Activated T-cell treated with anti-CD3 and anti-CD28 coated beads, Interleukin-2, amount 50 U/mL, for 4 hours (primary cell): ENCODE measurements around the gene MILR1. TPM values are rescaled to one million over a fixed set of nuclear protein-coding genes. Genes with fewer than 3 reads are reported as not detected.

Experiments used
- ATAC-seq, 2 donors: fragments of 200-7000 bp; cut with Tn5 transposase; one replicate each; pipeline ENCODE4 v1.10.0; 2021
- DNase-seq: peaks from one replicate; pipeline ENCODE4 v3.0.0-alpha.2; 2020
- H3K27me3 Mint-ChIP-seq: one replicate; pipeline ENCODE4 v1.8.0; 2021; ENCODE audit warnings: low read depth, mixed read lengths
- H3K36me3 Mint-ChIP-seq: one replicate; pipeline ENCODE4 v1.8.0; 2022; ENCODE audit warnings: mixed read lengths; ENCODE audit not compliant: insufficient read depth
- H3K4me1 Mint-ChIP-seq: one replicate; pipeline ENCODE4 v1.8.0; 2021; ENCODE audit warnings: low read depth, mixed read lengths
- H3K4me3 Mint-ChIP-seq: one replicate; pipeline ENCODE4 v1.8.0; 2021; ENCODE audit warnings: mild to moderate bottlenecking, moderate library complexity, mixed read lengths
- H3K9me3 Mint-ChIP-seq: one replicate; pipeline ENCODE4 v1.8.0; 2021; ENCODE audit warnings: mixed read lengths
- total RNA-seq, 3 donors: library from RNA; stranded (reverse); gene quantifications; one replicate each; pipeline ENCODE4 v1.2.1, GENCODE V29; 2021

Gene MILR1, protein sequence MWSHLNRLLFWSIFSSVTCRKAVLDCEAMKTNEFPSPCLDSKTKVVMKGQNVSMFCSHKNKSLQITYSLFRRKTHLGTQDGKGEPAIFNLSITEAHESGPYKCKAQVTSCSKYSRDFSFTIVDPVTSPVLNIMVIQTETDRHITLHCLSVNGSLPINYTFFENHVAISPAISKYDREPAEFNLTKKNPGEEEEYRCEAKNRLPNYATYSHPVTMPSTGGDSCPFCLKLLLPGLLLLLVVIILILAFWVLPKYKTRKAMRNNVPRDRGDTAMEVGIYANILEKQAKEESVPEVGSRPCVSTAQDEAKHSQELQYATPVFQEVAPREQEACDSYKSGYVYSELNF
- not detected for total RNA-seq

DNA sequence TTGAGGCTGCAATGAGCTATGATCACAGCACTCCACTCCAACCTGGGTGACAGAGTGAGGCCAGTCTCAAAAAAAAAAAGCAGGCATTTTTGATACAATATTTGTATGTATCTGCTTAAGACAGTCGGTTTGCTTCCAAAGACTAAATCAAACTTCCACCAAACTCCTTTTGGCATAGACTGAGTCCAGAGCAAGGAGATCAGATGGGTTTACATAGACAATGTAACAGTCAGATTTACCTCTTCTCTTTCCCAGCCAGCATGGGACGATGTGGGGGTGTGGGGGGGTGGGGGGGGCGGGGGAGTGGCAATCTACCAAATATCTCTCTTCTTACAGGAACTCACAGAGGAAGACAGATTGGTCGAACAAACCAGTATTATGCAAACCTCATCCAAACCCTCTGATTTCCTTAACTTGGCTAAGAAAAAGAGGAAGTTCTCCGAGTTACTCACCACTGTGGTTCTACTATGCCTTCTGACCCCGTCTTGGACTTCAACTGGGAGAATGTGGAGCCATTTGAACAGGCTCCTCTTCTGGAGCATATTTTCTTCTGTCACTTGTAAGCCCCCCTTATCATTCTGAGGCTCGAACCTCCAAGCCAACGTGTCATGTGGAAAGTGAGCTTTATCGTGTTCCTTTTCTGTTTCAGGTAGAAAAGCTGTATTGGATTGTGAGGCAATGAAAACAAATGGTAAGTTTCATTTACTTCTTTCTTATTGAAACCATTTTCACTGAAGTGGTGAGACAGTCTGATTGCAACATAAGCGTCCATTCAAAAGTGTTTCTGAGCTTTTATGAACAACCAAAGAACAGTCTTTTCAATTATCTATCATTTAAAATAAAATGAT is at the start of gene MILR1:
TSS of gene MILR1 (plus strand) at position 451 of the 848 bp plus-strand sequence. CDS start at position 505, 54 bp downstream.
- peaks cover 5% of the 10 kb centered on the region for H3K4me1 Mint-ChIP-seq
- no peak for ATAC-seq
- H3K27me3 Mint-ChIP-seq = no peaks in the 10 kb centered on the region
- no peak within 1 kb of the TSS for H3K4me3 Mint-ChIP-seq
- no peaks in the 10 kb centered on the region for H3K9me3 Mint-ChIP-seq
- no peak for DNase-seq
- no peaks in the 10 kb centered on the region for H3K36me3 Mint-ChIP-seq

DNA sequence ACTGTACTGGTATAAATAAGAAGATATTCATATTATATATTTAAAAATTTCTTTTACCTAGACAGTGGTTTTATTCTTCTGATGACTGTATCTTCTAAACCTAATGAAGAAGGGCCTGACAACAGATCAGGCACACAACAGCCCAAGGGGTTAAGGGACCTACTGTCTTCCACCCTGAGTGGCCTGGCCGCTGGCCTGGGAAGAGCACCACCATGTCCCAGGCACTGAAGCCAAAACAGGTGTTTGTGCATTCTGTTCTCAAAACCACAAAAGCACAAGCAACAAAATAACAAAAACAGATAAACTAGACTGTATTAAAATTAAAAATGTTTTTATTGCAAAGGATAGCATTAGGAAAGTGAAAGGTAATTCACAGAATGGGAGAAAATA is 49.2 kb upstream of the MILR1 start:
- Mint-ChIP-seq H3K4me1 (peaks cover 30% of the 10 kb centered on the region), H3K36me3 (no peaks in the 10 kb centered on the region), H3K4me3 (no peak overlapping the region), H3K9me3 (no peaks in the 10 kb centered on the region), H3K27me3 (no peaks in the 10 kb centered on the region)
- ATAC-seq (no peak), DNase-seq (no peak)

DNA sequence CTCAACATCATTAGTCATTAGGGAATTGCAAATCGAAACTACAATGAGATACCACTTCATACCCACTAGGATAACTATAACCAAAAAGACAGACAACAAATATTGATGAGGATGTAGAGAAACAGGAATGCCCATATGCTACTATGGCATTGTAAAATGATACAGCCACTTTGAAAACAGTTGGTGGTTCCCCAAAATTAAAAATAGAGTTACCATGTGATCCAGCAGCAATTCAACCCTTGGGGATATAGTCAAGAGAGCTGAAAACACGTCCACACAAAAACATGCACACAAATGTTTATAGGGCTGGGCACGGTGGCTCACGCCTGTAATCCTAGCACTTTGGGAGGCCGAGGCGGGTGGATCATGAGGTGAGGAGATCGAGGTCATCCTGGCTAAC is 48.3 kb upstream of the MILR1 start:
- no peaks in the 10 kb centered on the region for H3K36me3 Mint-ChIP-seq
- no peaks in the 10 kb centered on the region for H3K9me3 Mint-ChIP-seq
- DNase-seq (no peak), ATAC-seq (no peak)
- H3K4me1 Mint-ChIP-seq = peaks cover 27% of the 10 kb centered on the region
- no peak overlapping the region for H3K4me3 Mint-ChIP-seq
- no peaks in the 10 kb centered on the region for H3K27me3 Mint-ChIP-seq

DNA sequence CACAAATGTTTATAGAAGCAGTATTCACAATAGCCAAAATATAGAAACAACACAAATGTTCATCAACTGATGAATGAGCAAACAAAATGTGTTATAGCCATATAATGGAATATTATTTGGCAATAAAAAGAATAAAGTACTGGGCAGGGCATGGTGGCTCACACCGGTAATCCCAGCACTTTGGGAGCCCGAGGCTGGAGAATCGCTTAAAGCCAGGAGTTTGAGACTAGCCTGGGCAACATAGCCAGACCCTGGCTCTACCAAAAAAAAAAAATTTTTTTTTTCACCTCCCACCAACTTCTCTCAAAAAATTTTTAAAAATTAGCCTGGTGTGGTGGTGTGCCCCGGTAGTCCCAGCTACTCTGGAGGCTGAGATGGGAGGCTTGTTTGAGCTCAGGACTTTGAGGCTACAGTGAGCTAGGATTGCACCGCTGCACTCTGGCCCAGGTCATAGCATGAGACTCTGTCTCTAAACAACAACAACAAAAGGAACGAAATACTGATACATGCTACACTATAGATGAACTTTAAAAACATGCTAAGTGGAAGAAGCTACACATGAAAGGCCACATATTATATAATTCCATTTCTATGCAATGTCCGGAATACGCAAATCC is 47.6 kb upstream of the MILR1 start:
- Mint-ChIP-seq H3K4me1 (peaks cover 22% of the 10 kb centered on the region), H3K27me3 (no peaks in the 10 kb centered on the region), H3K4me3 (no peak overlapping the region), H3K9me3 (no peaks in the 10 kb centered on the region), H3K36me3 (no peaks in the 10 kb centered on the region)
- ATAC-seq (no peak), DNase-seq (no peak)

DNA sequence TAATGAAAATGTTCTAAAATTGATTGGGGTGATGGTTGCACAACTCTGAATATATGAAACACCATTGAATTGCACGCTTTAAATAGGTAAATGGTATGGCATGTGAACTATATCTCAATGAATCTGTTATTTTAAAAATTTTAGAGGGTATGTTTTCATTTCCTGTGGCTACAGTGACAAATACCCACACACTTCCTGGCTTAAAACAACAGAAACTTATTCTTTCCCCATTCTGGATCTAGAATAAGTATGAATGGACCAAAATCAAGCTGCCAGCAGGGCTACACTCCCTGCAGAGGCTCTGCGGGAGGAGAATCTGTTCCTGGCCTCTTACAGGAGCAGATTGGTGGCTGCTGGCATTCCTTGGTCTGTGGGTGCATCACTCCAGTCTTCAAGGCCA is 47.0 kb upstream of the MILR1 start:
- Mint-ChIP-seq H3K9me3 (no peaks in the 10 kb centered on the region), H3K36me3 (no peaks in the 10 kb centered on the region), H3K27me3 (no peaks in the 10 kb centered on the region), H3K4me1 (peaks cover 22% of the 10 kb centered on the region), H3K4me3 (no peak overlapping the region)
- DNase-seq = no peak
- ATAC-seq = no peak

DNA sequence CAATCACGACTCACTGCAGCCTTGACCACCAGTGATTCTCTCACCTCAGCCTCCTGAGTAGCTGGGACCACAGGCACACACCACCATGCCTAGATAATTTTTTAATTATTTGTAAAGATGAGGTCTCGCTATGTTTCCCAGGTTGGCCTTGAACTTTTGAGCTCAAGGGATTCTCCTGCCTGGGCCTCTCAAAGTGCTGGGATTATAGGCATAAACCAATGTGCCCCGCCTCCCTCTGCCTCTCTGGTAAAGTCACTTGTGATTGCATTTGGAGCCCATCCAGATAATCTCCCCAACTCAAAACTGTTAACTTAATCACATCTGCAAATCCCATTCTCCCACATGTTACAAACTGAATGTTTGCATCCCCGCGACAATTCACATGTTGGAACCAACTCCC is 46.4 kb upstream of the MILR1 start:
- H3K9me3 Mint-ChIP-seq = no peaks in the 10 kb centered on the region
- DNase-seq (no peak), ATAC-seq (no peak)
- H3K36me3 Mint-ChIP-seq = no peaks in the 10 kb centered on the region
- no peak overlapping the region for H3K4me3 Mint-ChIP-seq
- peaks cover 22% of the 10 kb centered on the region for H3K4me1 Mint-ChIP-seq
- no peaks in the 10 kb centered on the region for H3K27me3 Mint-ChIP-seq

DNA sequence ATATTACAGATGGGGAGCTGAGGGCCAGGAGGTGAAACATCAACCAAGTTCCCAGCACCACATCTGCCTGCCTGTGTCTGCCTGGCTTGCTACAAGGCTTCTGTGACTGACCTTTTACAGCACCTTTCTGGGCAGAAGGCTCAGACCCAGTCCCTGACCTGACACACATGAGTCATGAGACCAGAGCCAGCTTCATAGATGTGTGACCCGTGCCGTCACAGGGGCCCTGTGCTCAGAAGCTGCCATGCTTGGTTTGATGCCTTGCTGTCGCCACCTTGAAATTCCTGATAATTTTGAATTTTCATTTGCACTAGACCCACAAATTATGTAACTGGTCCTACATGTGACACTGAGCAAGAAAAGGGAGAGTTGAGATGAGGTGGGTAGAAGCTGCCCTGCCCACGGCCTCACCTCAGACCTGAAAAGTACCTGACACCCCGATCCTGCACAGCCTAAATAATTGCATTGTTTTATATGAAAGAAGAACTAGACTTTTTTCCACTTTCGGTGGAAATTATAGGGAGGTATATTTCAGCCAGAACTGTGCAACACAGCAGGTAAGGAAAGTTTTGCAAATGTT is 44.9 kb upstream of the MILR1 start:
- DNase-seq = no peak
- no peaks in the 10 kb centered on the region for H3K27me3 Mint-ChIP-seq
- H3K36me3 Mint-ChIP-seq = no peaks in the 10 kb centered on the region
- peaks cover 15% of the 10 kb centered on the region for H3K4me1 Mint-ChIP-seq
- H3K9me3 Mint-ChIP-seq = no peaks in the 10 kb centered on the region
- ATAC-seq = no peak
- H3K4me3 Mint-ChIP-seq = no peak overlapping the region

DNA sequence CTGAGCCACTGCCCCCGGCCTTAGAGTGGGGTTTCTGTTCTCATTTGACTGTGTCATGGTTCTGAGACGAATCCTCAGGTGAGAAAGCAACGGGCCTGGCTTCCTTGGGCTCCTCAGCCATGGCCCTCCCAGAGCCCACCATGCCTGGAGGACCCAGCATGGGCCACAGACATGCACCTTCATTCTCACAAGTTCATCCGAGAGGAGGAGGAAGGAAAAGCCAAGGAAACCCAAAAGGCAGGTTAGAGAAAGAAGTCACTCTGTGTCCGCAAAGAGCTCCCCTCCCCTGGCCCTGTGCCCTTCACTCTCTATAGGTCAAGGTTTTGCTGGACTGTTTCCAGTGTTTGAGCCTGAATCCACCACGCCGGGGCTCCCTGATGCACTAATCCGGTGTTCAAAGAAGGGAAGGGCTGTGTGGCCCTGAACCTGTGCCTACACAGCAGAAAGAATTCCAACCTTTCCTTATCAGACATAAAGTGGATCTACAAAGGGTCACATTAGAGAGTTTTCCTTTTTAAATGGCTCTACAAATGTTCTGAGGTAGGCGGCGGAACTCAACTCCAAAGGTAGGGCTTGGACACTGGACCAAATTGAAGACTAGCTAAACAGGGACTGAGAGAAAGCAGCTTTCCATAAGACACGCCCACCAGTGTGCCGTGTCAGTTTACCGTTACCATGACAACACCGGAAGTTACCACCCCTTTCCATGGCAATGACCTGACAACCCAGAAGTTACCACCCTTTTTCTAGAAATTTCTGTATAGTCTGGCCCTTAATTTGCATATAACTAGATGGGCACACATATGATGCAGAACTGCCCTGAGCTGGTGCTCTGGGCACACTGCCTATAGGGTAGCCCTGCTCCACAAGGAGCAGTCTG is 42.4 kb upstream of the MILR1 start:
- no peak for DNase-seq
- H3K27me3 Mint-ChIP-seq = no peaks in the 10 kb centered on the region
- H3K4me3 Mint-ChIP-seq = no peak overlapping the region

DNA sequence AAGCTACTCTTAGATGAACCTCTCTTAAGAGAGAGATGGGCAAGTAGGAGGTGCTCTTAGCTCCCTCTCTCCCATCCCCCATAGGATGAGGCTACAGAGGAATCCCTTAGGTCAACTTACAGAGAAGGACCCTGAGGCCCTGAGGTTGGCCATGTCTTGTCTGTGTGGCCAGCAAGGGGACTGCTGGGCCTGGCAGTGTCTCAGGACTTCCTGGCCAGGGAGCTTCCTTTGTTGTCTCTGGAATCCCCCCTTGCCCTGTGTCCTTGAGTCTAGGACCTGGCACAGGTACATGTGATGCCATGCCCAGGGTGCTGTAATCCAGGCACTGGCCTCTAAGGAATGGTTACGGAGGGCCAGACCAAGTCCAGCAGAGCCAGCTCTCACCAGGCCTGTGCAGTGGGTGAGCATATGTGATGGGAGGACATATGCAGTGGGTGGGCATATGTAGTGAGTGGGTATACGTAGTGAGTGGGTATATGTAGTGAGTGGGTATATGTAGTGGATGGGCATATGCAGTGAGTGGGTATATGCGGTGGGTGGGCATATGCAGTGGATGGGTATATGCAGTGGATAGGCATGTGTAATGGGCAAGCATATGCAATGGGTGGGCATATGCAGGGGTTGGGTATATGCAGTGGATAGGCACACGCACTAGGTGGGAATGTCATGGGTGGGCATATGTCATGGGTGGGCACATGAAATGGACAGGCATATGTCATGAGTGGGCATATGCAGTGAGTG is 38.0 kb upstream of the MILR1 start:
- no peak for ATAC-seq
- Mint-ChIP-seq H3K9me3 (no peaks in the 10 kb centered on the region), H3K4me3 (no peak overlapping the region), H3K36me3 (no peaks in the 10 kb centered on the region), H3K27me3 (no peaks in the 10 kb centered on the region), H3K4me1 (peaks cover 9% of the 10 kb centered on the region)
- DNase-seq = no peak

More for the DNA sequence above, 42.4 kb upstream of the MILR1 start:
- no peaks in the 10 kb centered on the region for H3K9me3 Mint-ChIP-seq
- H3K36me3 Mint-ChIP-seq = no peaks in the 10 kb centered on the region
- no peak for ATAC-seq
- peaks cover 8% of the 10 kb centered on the region for H3K4me1 Mint-ChIP-seq

DNA sequence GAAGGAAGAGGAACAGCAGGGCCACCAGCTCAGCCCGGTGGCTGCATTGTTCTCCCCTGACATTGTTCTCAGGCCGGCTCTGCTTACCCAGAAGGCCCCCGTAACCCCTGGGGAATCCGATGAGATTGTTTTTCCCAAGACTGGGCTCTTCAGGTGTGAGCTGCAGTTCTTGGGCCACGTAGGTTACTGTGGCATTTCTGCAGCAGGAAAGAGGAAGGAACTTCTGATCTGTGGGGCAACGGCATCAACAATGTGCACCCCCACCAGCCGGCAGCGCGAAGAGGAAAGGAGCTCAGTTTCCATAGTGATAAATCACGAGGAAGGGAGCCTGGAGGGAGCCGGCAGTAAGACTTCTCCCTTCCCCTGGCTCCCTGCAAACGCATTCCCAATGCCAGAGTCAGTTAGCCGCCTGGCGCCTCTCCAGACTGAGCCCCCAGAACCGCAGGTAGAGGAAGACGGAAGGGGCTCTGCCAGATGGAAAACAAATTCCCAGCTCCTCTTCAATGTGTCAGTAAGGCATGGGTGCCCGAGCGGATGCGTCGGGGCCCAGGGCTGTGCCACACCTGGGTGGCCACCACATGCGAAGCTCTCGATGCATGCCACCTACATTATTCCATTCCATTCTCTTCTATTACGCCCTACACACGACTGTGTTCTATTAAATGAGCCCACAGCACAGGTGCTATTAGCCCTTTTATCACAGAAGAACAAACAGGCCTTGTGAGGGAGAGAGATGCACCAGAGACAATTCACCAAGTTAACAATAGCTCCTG is 36.7 kb upstream of the MILR1 start:
- Mint-ChIP-seq H3K27me3 (no peaks in the 10 kb centered on the region), H3K36me3 (no peaks in the 10 kb centered on the region), H3K4me3 (peak overlapping the region; percentile 53), H3K9me3 (no peaks in the 10 kb centered on the region), H3K4me1 (peaks cover 9% of the 10 kb centered on the region)
- DNase-seq (no peak), ATAC-seq (no peak)

DNA sequence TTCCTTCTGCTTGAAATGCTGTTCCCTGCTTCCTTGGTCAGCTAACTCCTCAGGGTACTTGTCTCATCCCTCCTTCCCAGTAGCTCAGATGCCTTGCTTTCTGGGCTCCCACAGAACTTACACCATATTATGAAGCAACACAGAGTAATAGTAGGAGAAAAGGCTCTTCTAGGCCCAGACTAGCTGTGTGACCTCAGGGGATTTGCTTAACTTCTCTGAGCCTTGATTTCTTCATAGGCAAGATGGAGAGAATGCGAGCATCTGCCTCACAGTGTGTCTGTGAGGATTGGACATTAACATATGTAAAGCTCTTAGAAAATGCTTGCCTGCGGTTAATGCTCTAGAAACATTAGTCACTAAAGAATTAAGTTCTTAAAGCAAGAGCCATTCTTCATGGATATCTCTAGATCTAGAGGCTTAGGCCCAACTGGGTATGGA is 36.0 kb upstream of the MILR1 start:
- ATAC-seq (no peak), DNase-seq (no peak)
- H3K9me3 Mint-ChIP-seq = no peaks in the 10 kb centered on the region
- H3K4me3 Mint-ChIP-seq = no peak overlapping the region
- H3K36me3 Mint-ChIP-seq = no peaks in the 10 kb centered on the region
- H3K27me3 Mint-ChIP-seq = no peaks in the 10 kb centered on the region
- peaks cover 9% of the 10 kb centered on the region for H3K4me1 Mint-ChIP-seq

DNA sequence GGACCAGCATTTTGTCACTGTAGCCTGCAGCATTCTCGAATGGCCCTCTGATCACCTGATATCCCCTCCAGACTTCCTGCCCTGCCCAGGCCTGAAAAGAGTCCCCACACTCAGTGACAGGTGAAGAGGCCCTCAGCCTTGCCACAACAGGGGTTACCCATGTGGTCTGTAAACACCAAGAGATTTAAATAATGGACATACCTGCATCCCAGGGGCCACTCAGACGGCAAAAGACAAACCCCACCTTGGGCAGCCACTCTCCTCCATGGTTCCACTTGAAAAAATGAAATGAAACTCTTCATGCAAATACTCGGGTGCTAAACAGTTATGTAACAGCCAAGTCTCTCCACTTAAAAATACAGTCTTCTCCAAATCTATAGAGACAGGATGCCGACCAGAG is 35.4 kb upstream of the MILR1 start:
- ATAC-seq (no peak), DNase-seq (no peak)
- no peaks in the 10 kb centered on the region for H3K36me3 Mint-ChIP-seq
- no peaks in the 10 kb centered on the region for H3K27me3 Mint-ChIP-seq
- no peaks in the 10 kb centered on the region for H3K9me3 Mint-ChIP-seq
- peak overlapping the region; percentile 46 for H3K4me3 Mint-ChIP-seq
- H3K4me1 Mint-ChIP-seq = peaks cover 9% of the 10 kb centered on the region
